ENCODE measurements around the gene ADAMTS9. TPM values are rescaled to one million over a fixed set of nuclear protein-coding genes. Genes with fewer than 3 reads are reported as not detected.

Gene ADAMTS9
- polyA plus RNA-seq, 1 donor from 2014 or later, result 0.32 TPM

DNA sequence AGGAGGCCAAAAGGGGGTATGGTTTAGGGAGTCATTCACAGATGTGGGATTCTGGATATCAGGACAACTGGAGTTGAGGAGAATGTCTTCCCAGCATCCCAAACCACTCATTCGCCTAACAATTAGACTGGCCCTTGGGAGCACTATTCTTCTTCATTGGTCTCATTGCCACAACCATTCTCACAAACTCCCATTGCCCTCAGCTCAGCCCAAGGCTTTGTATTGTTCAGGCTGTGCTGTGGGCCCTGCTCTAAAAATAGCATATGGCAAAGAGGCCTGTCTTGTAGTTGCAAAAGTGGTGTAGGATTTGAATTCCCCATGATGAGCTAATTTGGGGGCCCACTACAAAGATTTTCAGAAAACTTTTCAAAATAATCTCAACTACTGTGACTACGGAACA lies 6.3 kb upstream of the ADAMTS9 start:
- H3K4me3 ChIP-seq (ENCODE audit: low read length), result no peak overlapping the region
- H3K4me2 ChIP-seq (ENCODE audit: low read length), result no peak overlapping the region
- no peaks in the 10 kb centered on the region for H4K20me1 ChIP-seq (ENCODE audit: insufficient read depth)
- TF ChIP-seq EZH2 (IDR thresholded peaks at IDR 0.05; ENCODE audit: borderline replicate concordance, insufficient read depth, low read length, poor library complexity, severe bottlenecking), result no peak
- TF ChIP-seq RAD21 (conservative IDR thresholded peaks at IDR 0.05), result no peak
- TF ChIP-seq POLR2AphosphoS5 (IDR thresholded peaks at IDR 0.05), result no peak
- TF ChIP-seq, protein P1, sequence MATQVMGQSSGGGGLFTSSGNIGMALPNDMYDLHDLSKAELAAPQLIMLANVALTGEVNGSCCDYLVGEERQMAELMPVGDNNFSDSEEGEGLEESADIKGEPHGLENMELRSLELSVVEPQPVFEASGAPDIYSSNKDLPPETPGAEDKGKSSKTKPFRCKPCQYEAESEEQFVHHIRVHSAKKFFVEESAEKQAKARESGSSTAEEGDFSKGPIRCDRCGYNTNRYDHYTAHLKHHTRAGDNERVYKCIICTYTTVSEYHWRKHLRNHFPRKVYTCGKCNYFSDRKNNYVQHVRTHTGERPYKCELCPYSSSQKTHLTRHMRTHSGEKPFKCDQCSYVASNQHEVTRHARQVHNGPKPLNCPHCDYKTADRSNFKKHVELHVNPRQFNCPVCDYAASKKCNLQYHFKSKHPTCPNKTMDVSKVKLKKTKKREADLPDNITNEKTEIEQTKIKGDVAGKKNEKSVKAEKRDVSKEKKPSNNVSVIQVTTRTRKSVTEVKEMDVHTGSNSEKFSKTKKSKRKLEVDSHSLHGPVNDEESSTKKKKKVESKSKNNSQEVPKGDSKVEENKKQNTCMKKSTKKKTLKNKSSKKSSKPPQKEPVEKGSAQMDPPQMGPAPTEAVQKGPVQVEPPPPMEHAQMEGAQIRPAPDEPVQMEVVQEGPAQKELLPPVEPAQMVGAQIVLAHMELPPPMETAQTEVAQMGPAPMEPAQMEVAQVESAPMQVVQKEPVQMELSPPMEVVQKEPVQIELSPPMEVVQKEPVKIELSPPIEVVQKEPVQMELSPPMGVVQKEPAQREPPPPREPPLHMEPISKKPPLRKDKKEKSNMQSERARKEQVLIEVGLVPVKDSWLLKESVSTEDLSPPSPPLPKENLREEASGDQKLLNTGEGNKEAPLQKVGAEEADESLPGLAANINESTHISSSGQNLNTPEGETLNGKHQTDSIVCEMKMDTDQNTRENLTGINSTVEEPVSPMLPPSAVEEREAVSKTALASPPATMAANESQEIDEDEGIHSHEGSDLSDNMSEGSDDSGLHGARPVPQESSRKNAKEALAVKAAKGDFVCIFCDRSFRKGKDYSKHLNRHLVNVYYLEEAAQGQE (IDR thresholded peaks at IDR 0.05; ENCODE audit: borderline replicate concordance), result no peak
- TF ChIP-seq, protein P2, sequence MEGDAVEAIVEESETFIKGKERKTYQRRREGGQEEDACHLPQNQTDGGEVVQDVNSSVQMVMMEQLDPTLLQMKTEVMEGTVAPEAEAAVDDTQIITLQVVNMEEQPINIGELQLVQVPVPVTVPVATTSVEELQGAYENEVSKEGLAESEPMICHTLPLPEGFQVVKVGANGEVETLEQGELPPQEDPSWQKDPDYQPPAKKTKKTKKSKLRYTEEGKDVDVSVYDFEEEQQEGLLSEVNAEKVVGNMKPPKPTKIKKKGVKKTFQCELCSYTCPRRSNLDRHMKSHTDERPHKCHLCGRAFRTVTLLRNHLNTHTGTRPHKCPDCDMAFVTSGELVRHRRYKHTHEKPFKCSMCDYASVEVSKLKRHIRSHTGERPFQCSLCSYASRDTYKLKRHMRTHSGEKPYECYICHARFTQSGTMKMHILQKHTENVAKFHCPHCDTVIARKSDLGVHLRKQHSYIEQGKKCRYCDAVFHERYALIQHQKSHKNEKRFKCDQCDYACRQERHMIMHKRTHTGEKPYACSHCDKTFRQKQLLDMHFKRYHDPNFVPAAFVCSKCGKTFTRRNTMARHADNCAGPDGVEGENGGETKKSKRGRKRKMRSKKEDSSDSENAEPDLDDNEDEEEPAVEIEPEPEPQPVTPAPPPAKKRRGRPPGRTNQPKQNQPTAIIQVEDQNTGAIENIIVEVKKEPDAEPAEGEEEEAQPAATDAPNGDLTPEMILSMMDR (IDR thresholded peaks at IDR 0.05; ENCODE audit: poor library complexity, severe bottlenecking), result no peak
- no peak for TF ChIP-seq EP300 (conservative IDR thresholded peaks at IDR 0.05; ENCODE audit: poor library complexity, severe bottlenecking)
- TF ChIP-seq TAF1 (IDR thresholded peaks at IDR 0.05; ENCODE audit: low read depth), result no peak
- TF ChIP-seq MXI1 (conservative IDR thresholded peaks at IDR 0.05; ENCODE audit: poor library complexity, severe bottlenecking), result no peak
- no peak overlapping the region for H3K9ac ChIP-seq (ENCODE audit: low read length)
- no peaks in the 10 kb centered on the region for H3K36me3 ChIP-seq (ENCODE audit: insufficient read depth, low read length)
- no peaks in the 10 kb centered on the region for H3K9me2 ChIP-seq (ENCODE audit: insufficient read depth, low read length)
- no peaks in the 10 kb centered on the region for H3K79me2 ChIP-seq (replicated peaks; ENCODE audit: insufficient read depth, low read length)
- H3F3A ChIP-seq (ENCODE audit: insufficient read depth, low read length, poor library complexity, severe bottlenecking), result peaks cover 2% of the 10 kb centered on the region
- no peak overlapping the region for H2AFZ ChIP-seq (ENCODE audit: low read depth, low read length)
- peaks cover 5% of the 10 kb centered on the region for H3K27me3 ChIP-seq (ENCODE audit: insufficient read depth, low read depth, low read length)
- no peak overlapping the region for H3K27ac ChIP-seq (ENCODE audit: low read length)
- no peaks in the 10 kb centered on the region for H3K9me3 ChIP-seq (ENCODE audit: low read length)

DNA sequence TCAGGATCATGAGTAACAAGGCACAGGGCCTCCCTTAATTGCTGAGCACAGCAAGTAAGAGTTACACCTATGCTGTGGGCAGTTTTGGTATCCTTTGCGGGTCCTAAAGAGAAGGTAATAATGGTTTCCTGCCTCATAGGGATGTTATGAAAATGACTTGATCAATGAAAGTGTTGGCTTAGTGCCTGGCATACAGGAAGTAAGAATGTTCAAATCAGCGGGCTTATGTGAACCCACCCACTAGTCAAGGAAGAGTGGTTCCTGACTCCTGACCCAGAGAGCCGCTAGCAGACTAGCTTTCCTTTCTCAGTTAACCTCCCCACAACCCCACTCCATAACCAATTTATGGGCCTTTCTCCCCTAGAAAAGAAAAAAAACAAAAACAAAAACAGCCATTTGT lies 5.2 kb upstream of the ADAMTS9 start:
- Histone ChIP-seq H2AFZ (ENCODE audit: low read depth, low read length) (no peak overlapping the region), H3K27me3 (ENCODE audit: insufficient read depth, low read depth, low read length) (peaks cover 16% of the 10 kb centered on the region), H3K9ac (ENCODE audit: low read length) (no peak overlapping the region), H3F3A (ENCODE audit: insufficient read depth, low read length, poor library complexity, severe bottlenecking) (peaks cover 6% of the 10 kb centered on the region), H3K27ac (ENCODE audit: low read length) (no peak overlapping the region), H3K79me2 (replicated peaks; ENCODE audit: insufficient read depth, low read length) (no peaks in the 10 kb centered on the region), H3K4me2 (ENCODE audit: low read length) (no peak overlapping the region), H3K9me2 (ENCODE audit: insufficient read depth, low read length) (no peaks in the 10 kb centered on the region), H4K20me1 (ENCODE audit: insufficient read depth) (no peaks in the 10 kb centered on the region), H3K36me3 (ENCODE audit: insufficient read depth, low read length) (no peaks in the 10 kb centered on the region), H3K4me3 (ENCODE audit: low read length) (no peak overlapping the region), H3K9me3 (ENCODE audit: low read length) (no peaks in the 10 kb centered on the region)
- TF ChIP-seq POLR2AphosphoS5 (IDR thresholded peaks at IDR 0.05) (no peak), MXI1 (conservative IDR thresholded peaks at IDR 0.05; ENCODE audit: poor library complexity, severe bottlenecking) (no peak), SMC3 (conservative IDR thresholded peaks at IDR 0.05; ENCODE audit: poor library complexity) (no peak), EZH2 (IDR thresholded peaks at IDR 0.05; ENCODE audit: borderline replicate concordance, insufficient read depth, low read length, poor library complexity, severe bottlenecking) (no peak), EP300 (conservative IDR thresholded peaks at IDR 0.05; ENCODE audit: poor library complexity, severe bottlenecking) (no peak), TAF1 (IDR thresholded peaks at IDR 0.05; ENCODE audit: low read depth) (no peak), RAD21 (conservative IDR thresholded peaks at IDR 0.05) (no peak)
- TF ChIP-seq, protein P1 (IDR thresholded peaks at IDR 0.05; ENCODE audit: borderline replicate concordance), result no peak
- TF ChIP-seq, protein P2 (IDR thresholded peaks at IDR 0.05; ENCODE audit: poor library complexity, severe bottlenecking), result no peak
